HL-60 (cell line): ENCODE data around the gene HCRT.

ENCODE experiments used
- DNase-seq, 2 experiments: peaks; one replicate each; pipeline ENCODE4 v3.0.0-alpha.2; 2010 to 2020; ENCODE audit warnings: low read depth in 1 of 2, low spot score in 1 of 2
- H3K27ac ChIP-seq: fragments of 250-450 bp; sonication (Bioruptor Pico); replicated peaks from 2 replicates; pipeline ENCODE4 v1.5.1; 2020; ENCODE audit warnings: mild to moderate bottlenecking, moderate library complexity
- H3K27me3 ChIP-seq: fragments of 250-450 bp; sonication (Bioruptor Pico); 2 replicates; pipeline ENCODE4 v1.5.1; 2021; ENCODE audit warnings: mild to moderate bottlenecking, moderate library complexity; ENCODE audit not compliant: insufficient read depth, poor library complexity, severe bottlenecking
- H3K4me3 ChIP-seq: replicated peaks from 2 replicates; pipeline ENCODE4 v1.5.1; 2011; ENCODE audit warnings: mild to moderate bottlenecking, control low read depth, low read length; ENCODE audit not compliant: insufficient read depth
- CTCF ChIP-seq: IDR thresholded peaks from one replicate; pipeline ENCODE4 v1.5.1; 2011; ENCODE audit warnings: low read length, control low read depth, inconsistent platforms; ENCODE audit not compliant: insufficient read depth
- GABPA ChIP-seq: IDR thresholded peaks from 2 replicates; pipeline ENCODE4 v1.6.1; 2012; ENCODE audit warnings: low read depth
- POLR2AphosphoS5 ChIP-seq: IDR thresholded peaks from 2 replicates; pipeline ENCODE4 v1.6.1; 2012; ENCODE audit warnings: low read depth
- REST ChIP-seq: IDR thresholded peaks from 2 replicates; pipeline ENCODE4 v1.6.1; 2012; ENCODE audit warnings: low read depth; ENCODE audit not compliant: insufficient replicate concordance
- SPI1 ChIP-seq: IDR thresholded peaks from 2 replicates; pipeline ENCODE4 v1.6.1; 2012; ENCODE audit warnings: low read depth, mild to moderate bottlenecking, borderline replicate concordance

The HCRT gene

DNA sequence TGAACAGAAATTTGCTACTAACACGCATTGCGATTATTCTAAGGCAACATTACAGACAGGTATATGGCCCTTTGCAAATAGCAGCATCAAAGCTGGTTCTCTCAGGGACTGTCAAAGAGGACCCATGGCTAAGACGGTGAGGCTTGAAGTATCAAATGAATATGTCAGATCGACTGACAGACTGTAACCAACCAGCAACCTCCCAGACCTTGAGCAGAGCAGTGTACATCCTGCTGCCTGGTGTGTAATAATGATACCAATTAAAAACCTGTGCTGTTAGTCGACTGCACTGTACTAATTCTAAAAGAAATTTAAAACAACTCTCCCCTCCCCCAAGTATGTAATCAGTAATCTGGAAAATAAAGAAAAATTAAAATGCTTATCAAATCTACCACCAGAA is 45.0 kb upstream of the HCRT start:
- no peak for DNase-seq
- no peak overlapping the region for H3K27ac ChIP-seq
- H3K4me3 ChIP-seq: no peak overlapping the region
- TF ChIP-seq REST: no peak
- no peak for TF ChIP-seq CTCF
- no peak for TF ChIP-seq GABPA
- no peak for TF ChIP-seq SPI1
- TF ChIP-seq POLR2AphosphoS5: no peak
- no peaks in the 10 kb centered on the region for H3K27me3 ChIP-seq

- Histone ChIP-seq H3K4me3 (no peak overlapping the region), H3K27ac (no peak overlapping the region), H3K27me3 (no peaks in the 10 kb centered on the region)
- no peak for DNase-seq
- TF ChIP-seq POLR2AphosphoS5: no peak
- TF ChIP-seq REST: no peak
- no peak for TF ChIP-seq CTCF
- TF ChIP-seq GABPA: no peak
- no peak for TF ChIP-seq SPI1
Observed at GRCh38 chr17:42227849-42228700, 42.8 kb upstream of the HCRT start.

DNA sequence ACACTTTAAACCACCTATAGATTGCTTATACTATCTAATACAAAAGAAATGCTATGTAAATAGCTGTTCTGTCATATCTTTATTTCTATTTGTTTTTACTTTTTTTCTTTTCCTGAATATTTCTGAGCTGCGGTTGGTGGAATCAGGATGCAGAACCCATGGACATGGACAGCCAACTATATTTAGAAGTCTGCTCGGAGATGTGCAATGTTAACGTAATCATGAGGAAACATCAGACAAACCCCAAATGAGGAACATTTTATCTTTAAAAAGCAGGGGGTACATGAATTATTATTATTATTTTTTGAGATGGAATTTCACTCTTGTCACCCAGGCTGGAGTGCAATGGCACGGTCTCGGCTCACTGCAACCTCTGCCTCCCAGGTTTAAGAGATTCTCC is 40.4 kb upstream of the HCRT start:
- DNase-seq: no peak
- no peak overlapping the region for H3K27ac ChIP-seq
- no peak overlapping the region for H3K4me3 ChIP-seq
- TF ChIP-seq REST (no peak), POLR2AphosphoS5 (no peak), CTCF (no peak), GABPA (no peak), SPI1 (no peak)
- H3K27me3 ChIP-seq: no peaks in the 10 kb centered on the region
